Epithelial cell of prostate (primary cell): ENCODE measurements around the gene SERPING1.

ENCODE experiments used
- DNase-seq: peaks from one replicate; pipeline ENCODE4 v3.0.0-alpha.2; 2011; ENCODE audit warnings: low read depth, low spot score
- H3K27ac ChIP-seq: fragments of 450-650 bp; 2 replicates; pipeline ENCODE4 v1.5.1; 2017; ENCODE audit warnings: mild to moderate bottlenecking

Gene SERPING1

GRCh38 chr11:57634311-57634710 lies 36.8 kb downstream of the SERPING1 start:
- no peak for DNase-seq
- H3K27ac ChIP-seq: no peak overlapping the region

GRCh38 chr11:57635246-57635645 lies 37.8 kb downstream of the SERPING1 start:
- H3K27ac ChIP-seq: no peak overlapping the region
- DNase-seq: no peak

GRCh38 chr11:57637626-57638004 lies 40.1 kb downstream of the SERPING1 start:
- no peak for DNase-seq
- peak overlapping the region; percentile 55 for H3K27ac ChIP-seq

- H3K27ac ChIP-seq: peak overlapping the region; percentile 55
These were observed 40.7 kb downstream of the SERPING1 start for GRCh38 chr11:57638005-57638781.

GRCh38 chr11:57638811-57639320 lies 41.4 kb downstream of the SERPING1 start:
- no peak for DNase-seq
- H3K27ac ChIP-seq: peak overlapping the region; percentile 55

More at GRCh38 chr11:57638005-57638781, 40.7 kb downstream of the SERPING1 start:
- DNase-seq: no peak

- H3K27ac ChIP-seq: peak overlapping the region; percentile 55
These were observed 42.0 kb downstream of the SERPING1 start for GRCh38 chr11:57639321-57640067.

GRCh38 chr11:57640068-57640800 lies 42.7 kb downstream of the SERPING1 start:
- DNase-seq: no peak
- peak overlapping the region; percentile 55 for H3K27ac ChIP-seq

More at GRCh38 chr11:57639321-57640067, 42.0 kb downstream of the SERPING1 start:
- no peak for DNase-seq

- DNase-seq: no peak
- H3K27ac ChIP-seq: no peak overlapping the region
These were observed 43.7 kb downstream of the SERPING1 start for GRCh38 chr11:57641011-57641807.

GRCh38 chr11:57643802-57644201 lies 46.3 kb downstream of the SERPING1 start:
- no peak for DNase-seq
- no peak overlapping the region for H3K27ac ChIP-seq

- no peak overlapping the region for H3K27ac ChIP-seq
- no peak for DNase-seq
These were observed 47.5 kb downstream of the SERPING1 start for GRCh38 chr11:57644748-57645688.

- no peak for DNase-seq
- no peak overlapping the region for H3K27ac ChIP-seq
These were observed 48.2 kb downstream of the SERPING1 start for GRCh38 chr11:57645689-57646085.

- no peak overlapping the region for H3K27ac ChIP-seq
- DNase-seq: no peak
These were observed 48.8 kb downstream of the SERPING1 start for GRCh38 chr11:57646194-57646798.

GRCh38 chr11:57646799-57647303 lies 49.4 kb downstream of the SERPING1 start:
- no peak overlapping the region for H3K27ac ChIP-seq
- DNase-seq: no peak

GRCh38 chr11:57647372-57647771 lies 49.9 kb downstream of the SERPING1 start:
- DNase-seq: no peak

GRCh38 chr11:57647960-57648800 lies 50.7 kb downstream of the SERPING1 start:
- no peak overlapping the region for H3K27ac ChIP-seq
- DNase-seq: no peak

More at GRCh38 chr11:57647372-57647771, 49.9 kb downstream of the SERPING1 start:
- H3K27ac ChIP-seq: no peak overlapping the region

- DNase-seq: no peak
- H3K27ac ChIP-seq: no peak overlapping the region
These were observed 51.6 kb downstream of the SERPING1 start for GRCh38 chr11:57648801-57649735.
